Measurements from ENCODE around the gene EYS. TPM values are rescaled to one million over a fixed set of nuclear protein-coding genes. Genes with fewer than 3 reads are reported as not detected.

Gene EYS
- total and polyA plus RNA-seq, 2 of the 8 experiments (the other 6 are each of a cell fraction or from before 2014, with no cell fraction given): 0.05 to 0.13 TPM

GRCh38 chr6:65098349-65098748, 608.7 kb downstream of the EYS start:
- Histone ChIP-seq H2AFZ (ENCODE audit: low read length) (no peak overlapping the region), H3K9ac (replicated peaks in 1 of 4; ENCODE audit: extremely low read depth in 1 of 4, low read depth in 3 of 4, low read length in 3 of 4) (no peak overlapping the region), H2AK5ac (ENCODE audit: low read depth, low read length) (no peak overlapping the region), H3K56ac (replicated peaks; ENCODE audit: insufficient read length, low read depth, low read length) (no peak overlapping the region), H3K9me3 (ENCODE audit: insufficient read depth in 2 of 2, low read depth in 1 of 2, low read length in 1 of 2) (no peaks in the 10 kb centered on the region), H3K4me2 (ENCODE audit: insufficient read depth in 1 of 2, low read depth in 2 of 2, low read length in 2 of 2) (no peak overlapping the region), H3K23ac (ENCODE audit: insufficient read length) (no peak overlapping the region), H3K27ac (ENCODE audit: low read depth, low read length) (no peak overlapping the region), H4K91ac (replicated peaks; ENCODE audit: insufficient read length, low read length) (no peak overlapping the region), H2BK120ac (replicated peaks; ENCODE audit: low read depth, low read length) (no peak overlapping the region), H3K4me1 (replicated peaks in 1 of 4; ENCODE audit: control insufficient read depth in 3 of 4, insufficient read depth in 4 of 4, low read length in 3 of 4) (no peaks in the 10 kb centered on the region), H4K5ac (ENCODE audit: insufficient read length, low read depth, low read length) (no peak overlapping the region), H3K36me3 (ENCODE audit: control insufficient read depth in 2 of 4, insufficient read depth in 4 of 4, low read length in 3 of 4) (no peaks in the 10 kb centered on the region), H4K20me1 (replicated peaks in 1 of 2; ENCODE audit: control insufficient read depth in 1 of 2, insufficient read depth in 2 of 2, low read length in 2 of 2) (no peaks in the 10 kb centered on the region), H2BK5ac (ENCODE audit: low read depth, low read length) (no peak overlapping the region), H3K27me3 (replicated peaks in 1 of 4; ENCODE audit: control insufficient read depth in 3 of 4, extremely low read depth in 1 of 4, insufficient read depth in 3 of 4, low read length in 3 of 4) (no peaks in the 10 kb centered on the region), H3K18ac (ENCODE audit: extremely low read depth, low read length) (no peak overlapping the region), H3K79me2 (ENCODE audit: control insufficient read depth in 1 of 2, insufficient read depth in 2 of 2, low read length in 2 of 2) (no peaks in the 10 kb centered on the region), H3K4ac (replicated peaks; ENCODE audit: insufficient read length, low read depth, low read length) (no peak overlapping the region), H2BK12ac (ENCODE audit: low read depth, low read length) (no peak overlapping the region), H3K4me3 (ENCODE audit: extremely low read depth in 1 of 4, insufficient read depth in 2 of 4, low read depth in 3 of 4, low read length in 4 of 4) (no peak overlapping the region), H3K23me2 (ENCODE audit: low read depth, low read length) (no peaks in the 10 kb centered on the region), H4K8ac (ENCODE audit: extremely low read depth, insufficient read depth, low read length) (no peak overlapping the region), H2BK15ac (ENCODE audit: low read length) (no peak overlapping the region), H3K79me1 (ENCODE audit: low read depth, low read length) (no peaks in the 10 kb centered on the region), H3K14ac (ENCODE audit: insufficient read length) (no peak overlapping the region), H2BK20ac (ENCODE audit: low read length) (no peak overlapping the region)
- 96% methylated on average over 1 of the region's 1 CpG; no CpG with 5 or more reads in 1 of the 2 experiments for WGBS, 2 experiments (ENCODE audit: extremely low coverage in 1 of 2, insufficient coverage in 1 of 2, insufficient read length in 1 of 2, insufficient replicate concordance in 2 of 2, low coverage in 1 of 2, low lambda C conversion rate in 2 of 2, missing lambda C conversion rate in 1 of 2)
- CTCF ChIA-PET (ENCODE audit: partially characterized antibody): no interaction called here
- TF ChIP-seq CHD1 (IDR thresholded peaks at IDR 0.05; ENCODE audit: low read depth, low read length) (no peak), NRF1 (IDR thresholded peaks at IDR 0.05; ENCODE audit: low read depth, low read length) (no peak), JUND (IDR thresholded peaks at IDR 0.05; ENCODE audit: low read length) (no peak), RXRA (IDR thresholded peaks at IDR 0.05; ENCODE audit: insufficient read depth, low read depth, low read length) (no peak), BCL11A (IDR thresholded peaks at IDR 0.05; ENCODE audit: low read depth in 2 of 2, low read length in 2 of 2) (no peak)
- FAIRE-seq (no peak), DNase-seq (ENCODE audit: low read depth in 1 of 2, low spot score in 2 of 2) (no peak)
- POLR2A ChIA-PET (ENCODE audit: partially characterized antibody): no interaction called here

All from H1 (cell line).